RWPE1 (cell line): ENCODE results near the gene KYAT1.

ENCODE experiments used
- CTCF ChIA-PET: fragments of 350-600 bp; sonication (Branson Sonifier 250); formaldehyde crosslinking; extraction: SDS; loops from one replicate; lab custom pipeline; 2021; lab: Yijun Ruan, JAX
- POLR2A ChIA-PET: fragments of 400-600 bp; formaldehyde crosslinking; extraction: SDS; loops from one replicate; lab custom pipeline; 2020; ENCODE audit warnings: antibody characterized with exemption; ENCODE audit not compliant: low non-redundant PET; lab: Yijun Ruan, JAX
- DNase-seq: peaks from one replicate; pipeline ENCODE4 v3.0.0; 2012; ENCODE audit warnings: low spot score
- H3K27ac ChIP-seq: fragments of 450-650 bp; 2 replicates; pipeline ENCODE4 v1.5.1; 2017
- TF ChIP-seq, protein P1 (sequence below): fragments of 450-650 bp; conservative IDR thresholded peaks from 2 replicates; pipeline ENCODE4 v1.5.1; 2017; ENCODE audit warnings: low read depth, mild to moderate bottlenecking

Gene KYAT1

DNA sequence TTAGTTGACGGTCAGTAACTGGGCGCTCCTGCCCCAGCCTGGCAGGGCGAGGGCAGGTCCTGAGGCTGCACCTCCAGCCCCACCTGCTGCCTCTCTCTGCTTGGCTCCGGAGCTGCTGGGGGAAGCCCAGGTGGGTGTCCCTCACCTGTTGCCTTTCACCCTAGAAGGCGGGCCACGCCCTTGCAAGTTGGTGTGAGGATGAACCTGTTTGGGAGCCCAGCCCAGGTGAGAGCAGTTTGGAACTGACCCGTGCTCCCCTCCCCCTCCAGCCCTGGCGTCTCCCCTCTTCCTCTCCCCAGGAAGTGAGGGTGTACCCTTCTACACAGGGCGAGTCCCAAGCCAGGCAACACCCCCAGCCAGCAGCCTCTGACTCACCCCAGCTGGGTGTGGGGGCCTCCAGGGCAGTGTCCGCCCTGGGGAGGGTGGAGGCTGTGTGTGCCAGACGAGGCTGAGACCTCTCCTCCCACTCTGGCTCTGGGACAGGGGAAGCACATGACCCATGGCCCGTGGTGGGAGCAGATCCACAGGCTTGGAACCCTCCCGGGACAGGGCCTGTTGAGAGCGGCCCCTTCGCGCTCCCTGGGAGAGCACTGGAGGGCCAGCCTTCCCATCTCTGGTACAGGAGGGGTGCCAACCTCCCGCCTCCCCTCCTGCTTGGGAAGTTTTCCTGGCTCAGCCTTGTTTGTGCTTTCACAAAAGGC is 10.6 kb upstream of the KYAT1 start:
- ChIA-PET POLR2A (interaction anchor here (0.5 to 1.0 kb wide), 3 partner anchors 10 to 46 kb away, joined by 3 to 5 read pairs (median 4); no protein-coding TSS in a partner anchor), CTCF (interaction anchor here (0.8 to 1.7 kb wide), 3 partner anchors 34 to 74 kb away, joined by 3 to 6 read pairs (median 4); partner anchors contain the start of gene ENDOG)
- H3K27ac ChIP-seq: peak overlapping the region; percentile 100
- DNase-seq: peak; percentile 98
- TF ChIP-seq, protein P1, sequence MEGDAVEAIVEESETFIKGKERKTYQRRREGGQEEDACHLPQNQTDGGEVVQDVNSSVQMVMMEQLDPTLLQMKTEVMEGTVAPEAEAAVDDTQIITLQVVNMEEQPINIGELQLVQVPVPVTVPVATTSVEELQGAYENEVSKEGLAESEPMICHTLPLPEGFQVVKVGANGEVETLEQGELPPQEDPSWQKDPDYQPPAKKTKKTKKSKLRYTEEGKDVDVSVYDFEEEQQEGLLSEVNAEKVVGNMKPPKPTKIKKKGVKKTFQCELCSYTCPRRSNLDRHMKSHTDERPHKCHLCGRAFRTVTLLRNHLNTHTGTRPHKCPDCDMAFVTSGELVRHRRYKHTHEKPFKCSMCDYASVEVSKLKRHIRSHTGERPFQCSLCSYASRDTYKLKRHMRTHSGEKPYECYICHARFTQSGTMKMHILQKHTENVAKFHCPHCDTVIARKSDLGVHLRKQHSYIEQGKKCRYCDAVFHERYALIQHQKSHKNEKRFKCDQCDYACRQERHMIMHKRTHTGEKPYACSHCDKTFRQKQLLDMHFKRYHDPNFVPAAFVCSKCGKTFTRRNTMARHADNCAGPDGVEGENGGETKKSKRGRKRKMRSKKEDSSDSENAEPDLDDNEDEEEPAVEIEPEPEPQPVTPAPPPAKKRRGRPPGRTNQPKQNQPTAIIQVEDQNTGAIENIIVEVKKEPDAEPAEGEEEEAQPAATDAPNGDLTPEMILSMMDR: no peak

DNA sequence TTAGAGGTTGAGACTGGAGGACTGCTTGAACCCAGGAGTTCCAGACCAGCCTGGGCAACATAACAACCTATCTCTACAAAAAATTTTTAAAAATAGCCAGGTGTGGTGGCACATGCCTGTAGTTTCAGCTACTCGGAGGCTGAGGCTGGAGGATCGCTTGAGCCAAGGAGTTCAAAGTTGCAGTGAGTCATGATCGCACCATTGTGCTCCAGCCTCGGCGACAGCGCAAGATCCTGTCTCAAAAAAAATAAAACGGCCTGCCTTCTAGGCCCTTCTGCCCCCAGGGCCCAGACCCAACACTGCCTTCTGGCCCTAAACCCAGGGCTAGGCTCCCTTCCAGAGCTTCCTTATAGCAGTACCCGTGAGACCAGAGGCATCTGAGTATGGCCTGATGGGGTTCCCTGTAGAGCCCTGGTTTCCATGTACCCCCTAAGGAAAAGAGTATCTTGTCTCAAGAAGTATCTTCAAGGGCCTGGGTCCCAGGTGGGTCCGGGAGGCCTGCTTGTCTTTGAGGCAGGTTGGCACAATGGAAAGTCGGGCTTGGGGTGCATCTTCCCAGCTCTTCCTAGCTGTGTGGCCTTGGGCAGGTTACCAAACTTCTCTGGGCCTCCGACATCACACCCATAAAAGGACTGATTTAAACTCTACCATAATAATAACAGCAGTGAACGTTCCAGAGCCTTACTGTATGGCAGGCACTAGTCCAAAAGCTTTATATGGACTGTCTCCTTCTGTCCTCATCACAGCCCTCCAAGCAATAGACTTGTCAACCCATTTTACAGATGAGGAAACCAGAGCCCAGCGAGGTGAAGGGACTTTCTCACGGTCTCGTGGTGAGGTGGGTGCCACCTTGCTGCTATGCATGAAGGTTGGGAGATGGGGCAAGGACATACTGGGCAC is 9.8 kb upstream of the KYAT1 start:
- CTCF ChIA-PET: interaction anchor here (0.6 to 1.7 kb wide), 7 partner anchors 13 to 73 kb away, joined by 3 to 6 read pairs (median 3); partner anchors contain the start of gene ENDOG
- TF ChIP-seq, protein P1: no peak
- peak overlapping the region; percentile 100 for H3K27ac ChIP-seq
- no peak for DNase-seq
- POLR2A ChIA-PET: interaction anchor here (0.5 to 1.0 kb wide), 3 partner anchors 9 to 45 kb away, joined by 3 to 5 read pairs (median 4); no protein-coding TSS in a partner anchor

DNA sequence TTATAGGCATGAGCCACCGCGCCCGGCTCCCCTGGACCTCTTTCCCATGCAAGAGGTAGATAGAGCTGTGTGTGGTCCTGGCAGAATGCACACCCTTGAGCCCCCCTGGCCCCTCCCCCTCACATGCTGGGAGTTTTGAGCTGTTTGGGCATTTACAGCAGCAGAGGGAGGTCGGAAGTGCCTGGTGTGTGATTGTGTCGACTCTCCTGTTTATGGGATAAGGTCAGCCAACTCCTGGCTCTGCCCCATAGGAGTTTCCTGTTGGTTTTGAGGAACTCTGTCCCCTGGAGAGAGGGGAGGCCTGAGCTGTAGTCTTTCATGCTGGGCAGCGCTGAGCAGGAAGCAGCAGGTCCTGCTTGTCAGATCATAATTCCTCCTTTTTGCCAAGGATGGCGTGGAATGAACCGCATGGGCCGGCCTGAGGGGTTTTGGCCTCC is 6.2 kb upstream of the KYAT1 start:
- CTCF ChIA-PET: interaction anchor here (0.7 kb wide), 1 partner anchor 231 kb away, joined by 3 read pairs; the partner anchor contains the start of gene DYNC2I2
- H3K27ac ChIP-seq: peak overlapping the region; percentile 100
- TF ChIP-seq, protein P1: no peak
- POLR2A ChIA-PET: no interaction called here
- DNase-seq: no peak

DNA sequence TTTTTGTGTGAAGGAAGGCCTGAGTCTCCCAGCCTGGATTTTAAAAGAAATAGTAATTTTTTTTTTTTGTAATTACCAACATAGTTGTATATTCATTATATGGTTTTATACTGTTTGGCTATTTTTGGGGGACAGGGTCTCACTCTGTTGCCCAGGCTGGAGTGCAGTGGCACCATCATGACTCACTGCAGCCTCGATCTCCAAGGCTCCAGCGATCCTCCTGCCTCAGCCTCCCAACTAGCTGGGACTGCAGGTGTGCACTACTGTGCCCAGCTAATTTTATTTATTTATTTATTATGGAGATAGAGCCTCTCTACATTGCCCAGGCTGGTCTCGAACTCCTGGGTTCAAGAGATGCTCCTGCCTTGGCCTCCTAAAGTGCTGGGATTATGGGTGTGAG is 5.3 kb upstream of the KYAT1 start:
- ChIA-PET CTCF (interaction anchor here (0.7 kb wide), 1 partner anchor 25 kb away, joined by 3 read pairs; no protein-coding TSS in a partner anchor), POLR2A (no interaction called here)
- H3K27ac ChIP-seq: peak overlapping the region; percentile 100
- DNase-seq: no peak
- TF ChIP-seq, protein P1: no peak

DNA sequence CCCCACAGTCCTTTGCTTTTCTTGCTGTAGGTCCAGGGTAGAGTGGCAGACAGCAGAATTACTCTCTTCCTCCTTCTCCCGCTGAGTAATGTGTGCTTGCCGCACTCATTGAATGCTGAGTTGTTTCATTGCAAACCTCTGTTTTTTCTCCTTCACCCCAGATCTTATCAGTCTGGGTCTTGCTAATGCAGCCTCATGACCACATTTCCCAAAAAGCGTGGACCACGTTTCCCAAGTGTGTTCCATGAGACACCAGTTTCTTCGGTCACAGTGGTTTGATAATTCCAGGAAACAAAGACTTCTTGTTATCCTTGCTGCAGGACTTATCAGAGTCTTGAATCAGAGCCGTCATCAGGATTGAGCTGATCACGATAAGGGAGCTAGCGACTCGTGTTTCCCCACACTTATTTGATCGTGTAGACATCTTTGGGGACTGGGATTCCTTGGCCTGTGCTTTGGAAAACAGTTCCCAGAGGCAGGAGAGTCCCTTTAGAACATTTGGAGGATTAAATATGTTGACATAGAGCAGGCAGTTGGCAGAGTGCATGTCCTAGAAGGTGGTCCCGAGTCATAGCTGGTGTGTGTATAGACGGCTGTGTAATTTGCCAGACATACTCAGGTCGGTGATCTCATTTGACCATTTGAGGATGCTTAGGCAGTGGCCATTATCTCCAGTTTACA is 4.6 kb upstream of the KYAT1 start:
- H3K27ac ChIP-seq: peak overlapping the region; percentile 100
- ChIA-PET POLR2A (interaction anchor here (0.6 kb wide), 1 partner anchor 38 kb away, joined by 7 read pairs; no protein-coding TSS in a partner anchor), CTCF (interaction anchor here (0.7 kb wide), 1 partner anchor 24 kb away, joined by 3 read pairs; no protein-coding TSS in a partner anchor)
- TF ChIP-seq, protein P1: no peak
- DNase-seq: no peak
